CD1c-positive myeloid dendritic cell (primary cell): ENCODE measurements around the gene FAM169A.
"Not testable (repeated sequence)": the region's sequence is repeated elsewhere in the genome, so short reads cannot be mapped to it uniquely, and the experiment has no call there.

Experiments
- DNase-seq: peaks from one replicate; pipeline ENCODE4 v3.0.0-alpha.2; 2016; ENCODE audit errors: extremely low spot score

Gene FAM169A, protein sequence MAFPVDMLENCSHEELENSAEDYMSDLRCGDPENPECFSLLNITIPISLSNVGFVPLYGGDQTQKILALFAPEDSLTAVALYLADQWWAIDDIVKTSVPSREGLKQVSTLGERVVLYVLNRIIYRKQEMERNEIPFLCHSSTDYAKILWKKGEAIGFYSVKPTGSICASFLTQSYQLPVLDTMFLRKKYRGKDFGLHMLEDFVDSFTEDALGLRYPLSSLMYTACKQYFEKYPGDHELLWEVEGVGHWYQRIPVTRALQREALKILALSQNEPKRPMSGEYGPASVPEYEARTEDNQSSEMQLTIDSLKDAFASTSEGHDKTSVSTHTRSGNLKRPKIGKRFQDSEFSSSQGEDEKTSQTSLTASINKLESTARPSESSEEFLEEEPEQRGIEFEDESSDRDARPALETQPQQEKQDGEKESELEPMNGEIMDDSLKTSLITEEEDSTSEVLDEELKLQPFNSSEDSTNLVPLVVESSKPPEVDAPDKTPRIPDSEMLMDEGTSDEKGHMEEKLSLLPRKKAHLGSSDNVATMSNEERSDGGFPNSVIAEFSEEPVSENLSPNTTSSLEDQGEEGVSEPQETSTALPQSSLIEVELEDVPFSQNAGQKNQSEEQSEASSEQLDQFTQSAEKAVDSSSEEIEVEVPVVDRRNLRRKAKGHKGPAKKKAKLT

DNA sequence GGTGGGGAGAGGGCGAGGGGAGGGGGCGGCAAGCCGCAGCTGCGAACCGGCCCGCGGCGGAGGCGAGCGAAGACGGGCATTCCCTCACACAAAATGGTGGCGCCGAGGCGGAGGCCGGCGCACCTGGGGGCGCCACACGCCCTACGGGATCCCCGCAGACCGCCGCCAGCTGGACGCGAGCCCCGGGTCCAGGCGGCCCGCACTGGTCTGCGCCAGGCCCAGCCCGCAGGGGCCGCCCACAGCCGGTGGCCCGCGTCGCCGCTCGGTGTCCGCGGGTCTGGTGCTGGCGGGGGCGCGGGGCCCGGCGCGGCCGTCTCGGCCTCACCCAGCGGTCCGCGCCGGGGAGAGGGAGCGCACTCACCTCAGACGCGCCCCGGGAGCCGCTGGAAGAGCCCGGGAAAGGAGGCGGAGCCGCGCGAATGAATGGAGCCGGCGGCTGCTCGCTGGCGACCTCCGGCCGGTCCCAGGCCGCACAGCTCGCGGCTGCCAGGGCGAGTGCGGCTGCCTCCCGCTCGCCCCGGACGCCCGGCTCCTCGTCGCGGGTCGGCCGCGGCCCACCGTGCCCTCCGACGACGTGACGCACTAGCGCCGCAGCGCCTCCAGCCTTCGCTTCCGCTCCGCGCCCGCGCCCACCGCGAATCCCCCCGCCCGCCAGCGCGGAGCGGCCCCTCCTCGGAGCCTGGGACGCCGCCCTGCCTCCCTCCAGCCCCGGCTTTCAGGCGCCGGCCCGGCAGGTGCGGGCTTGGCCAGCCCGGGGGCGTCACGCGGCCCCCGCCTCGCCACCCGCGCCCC lies at the start of gene FAM169A:
TSS of gene FAM169A (minus strand) at position 584 of the 792 bp plus-strand sequence. CDS start 24,711 bp downstream, outside the sequence.
- DNase-seq: peak; percentile 40

DNA sequence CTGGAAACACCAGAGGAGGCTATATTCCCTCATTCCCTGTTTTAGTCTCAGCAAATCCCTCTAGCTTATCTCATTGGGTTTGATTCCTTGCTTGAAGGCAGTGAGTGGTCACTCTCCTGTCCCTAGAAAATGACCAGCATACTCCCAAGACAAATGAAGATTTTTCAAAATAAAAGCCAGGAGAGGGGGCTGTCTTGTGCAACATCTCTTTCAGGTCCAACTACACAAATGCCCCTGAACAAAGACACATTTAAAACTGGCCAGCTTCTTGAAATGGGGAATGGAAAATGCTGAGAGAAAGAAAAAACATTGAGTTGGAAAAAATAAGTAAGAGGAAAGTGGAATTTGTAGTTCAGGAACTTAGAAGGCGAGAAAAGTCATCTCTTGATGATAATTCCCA lies 49.3 kb upstream of the FAM169A start:
- no peak for DNase-seq

DNA sequence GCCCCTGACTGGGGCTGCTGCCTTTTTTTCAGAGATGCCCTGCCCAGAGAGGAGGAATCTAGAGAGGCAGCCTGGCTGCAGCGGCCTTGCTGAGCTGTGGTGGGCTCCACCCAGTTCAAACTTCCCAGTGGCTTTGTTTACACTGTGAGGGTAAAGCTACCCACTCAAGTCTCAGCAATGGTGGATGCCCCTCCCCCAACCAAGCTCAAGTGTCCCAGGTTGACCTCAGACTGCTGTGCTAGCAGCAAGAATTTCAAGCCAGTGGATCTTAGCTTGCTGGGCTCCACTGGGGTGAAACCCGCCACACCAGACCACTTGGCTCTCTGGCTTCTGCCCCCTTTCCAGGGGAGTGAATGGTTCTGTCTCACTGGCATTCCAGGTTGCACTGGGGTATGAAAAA lies 45.2 kb upstream of the FAM169A start:
- DNase-seq: not testable (repeated sequence)

DNA sequence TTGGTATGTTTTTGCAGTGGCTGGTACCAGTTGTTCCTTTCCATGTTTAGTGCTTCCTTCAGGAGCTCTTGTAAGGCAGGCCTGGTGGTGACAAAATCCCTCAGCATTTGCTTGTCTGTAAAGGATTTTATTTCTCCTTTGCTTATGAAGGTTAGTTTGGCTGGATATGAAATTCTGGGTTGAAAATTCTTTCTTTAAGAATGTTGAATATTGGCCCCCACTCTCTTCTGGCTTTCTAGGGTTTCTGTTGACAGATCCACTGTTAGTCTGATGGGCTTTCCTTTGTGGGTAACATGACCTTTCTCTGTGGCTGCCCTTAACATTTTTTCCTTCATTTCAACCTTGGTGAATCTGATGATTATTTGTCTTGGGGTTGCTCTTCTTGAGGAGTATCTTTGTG lies 43.7 kb upstream of the FAM169A start:
- not testable (repeated sequence) for DNase-seq

DNA sequence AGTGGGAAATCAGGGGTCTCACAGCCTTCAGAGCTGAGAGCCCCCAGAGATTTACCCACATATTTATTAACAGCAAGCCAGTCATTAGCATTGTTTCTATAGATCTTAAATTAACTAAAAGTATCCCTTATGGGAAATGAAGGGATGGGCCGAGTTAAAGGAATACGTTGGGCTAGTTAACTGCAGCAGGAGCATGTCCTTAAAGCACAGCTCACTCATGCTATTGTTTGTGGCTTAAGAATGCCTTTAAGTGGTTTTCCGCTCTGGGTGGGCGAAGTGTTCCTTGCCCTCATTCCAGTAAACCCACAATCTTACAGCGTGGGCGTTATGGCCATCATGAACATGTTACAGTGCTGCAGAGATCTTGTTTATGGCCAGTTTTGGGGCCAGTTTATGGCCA lies 42.0 kb upstream of the FAM169A start:
- DNase-seq: not testable (repeated sequence)

DNA sequence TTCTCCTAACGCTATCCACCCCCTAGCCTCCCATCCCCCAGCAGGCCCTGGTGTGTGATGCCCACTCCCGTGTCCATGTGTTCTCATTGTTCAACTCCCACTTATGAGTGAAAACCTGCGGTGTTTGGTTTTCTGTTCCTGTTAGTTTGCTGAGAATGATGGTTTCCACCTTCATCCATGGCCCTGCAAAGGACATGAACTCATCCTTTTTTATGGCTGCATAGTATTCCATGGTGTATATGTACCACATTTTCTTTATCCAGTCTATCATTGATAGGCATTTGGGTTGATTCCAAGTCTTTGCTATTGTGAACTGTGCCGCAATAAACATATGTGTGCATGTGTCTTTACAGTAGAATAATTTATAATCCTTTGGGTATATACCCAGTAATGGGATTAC lies 38.5 kb upstream of the FAM169A start:
- DNase-seq: not testable (repeated sequence)

DNA sequence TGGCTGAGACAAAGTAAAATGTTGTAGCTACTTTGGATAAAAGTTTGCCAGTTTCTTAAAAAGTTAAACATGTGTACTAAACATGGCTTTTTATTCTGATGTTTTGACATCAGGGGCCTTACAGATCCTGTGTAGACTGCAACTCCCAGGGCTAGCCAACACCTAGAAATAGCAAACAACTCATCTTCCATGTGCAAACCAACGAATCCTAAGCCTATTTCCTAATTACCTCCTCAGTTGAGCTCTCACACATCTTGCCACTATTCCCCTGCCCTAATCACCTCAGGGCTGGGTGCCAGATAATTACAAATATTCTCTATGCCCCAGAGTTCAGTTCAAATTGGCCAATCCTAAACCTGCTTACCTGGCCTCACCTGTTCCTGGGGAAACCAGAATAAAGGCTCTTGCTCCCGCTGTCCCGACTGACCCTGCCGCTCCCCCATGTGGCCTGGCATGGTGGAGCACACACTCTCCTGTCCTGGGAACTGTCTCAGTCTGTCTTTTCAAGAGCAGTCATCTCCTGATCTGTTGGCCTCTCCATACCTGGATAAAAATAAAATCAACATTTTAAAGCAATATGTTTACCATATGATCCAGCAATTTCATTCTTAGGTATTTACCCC lies 37.1 kb upstream of the FAM169A start:
- no peak for DNase-seq

DNA sequence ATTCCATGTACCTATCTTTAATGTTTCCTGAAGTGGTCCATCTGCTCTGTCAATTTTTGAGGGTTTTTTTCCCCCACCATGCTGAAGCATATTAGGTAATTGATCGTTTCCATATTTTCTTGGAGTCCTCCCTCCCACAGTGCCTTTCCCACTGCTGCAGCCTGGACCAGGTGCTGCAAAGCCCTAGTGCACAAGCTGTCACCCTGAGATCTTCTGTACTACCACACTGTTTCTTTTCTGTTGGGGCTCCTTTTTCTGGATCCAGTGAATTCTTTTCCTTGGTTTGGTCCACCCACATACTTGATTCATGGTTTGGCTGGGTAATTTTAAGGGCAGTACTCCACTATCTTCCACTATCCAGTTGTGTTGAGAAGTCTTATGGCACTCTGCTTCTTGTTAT lies 30.9 kb upstream of the FAM169A start:
- no peak for DNase-seq

DNA sequence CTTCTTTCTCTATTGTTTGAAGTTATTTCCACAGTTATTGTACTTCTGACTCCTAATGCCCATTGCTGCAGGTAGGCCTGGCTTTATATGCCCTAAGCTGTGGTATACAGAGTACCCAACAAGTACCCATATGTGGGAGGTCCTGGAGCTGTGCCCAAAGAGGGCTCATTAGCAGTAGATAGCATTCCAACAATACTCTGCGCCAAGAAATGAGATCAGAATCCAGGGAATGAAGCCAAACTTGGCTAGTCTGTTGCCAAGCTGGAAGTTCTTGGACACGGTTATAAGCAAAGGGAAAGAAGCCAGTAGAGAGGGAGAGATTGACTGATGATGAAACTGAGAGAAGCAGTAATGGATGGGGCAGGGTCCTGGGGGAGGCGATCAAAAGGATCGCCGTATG lies 29.7 kb upstream of the FAM169A start:
- no peak for DNase-seq

DNA sequence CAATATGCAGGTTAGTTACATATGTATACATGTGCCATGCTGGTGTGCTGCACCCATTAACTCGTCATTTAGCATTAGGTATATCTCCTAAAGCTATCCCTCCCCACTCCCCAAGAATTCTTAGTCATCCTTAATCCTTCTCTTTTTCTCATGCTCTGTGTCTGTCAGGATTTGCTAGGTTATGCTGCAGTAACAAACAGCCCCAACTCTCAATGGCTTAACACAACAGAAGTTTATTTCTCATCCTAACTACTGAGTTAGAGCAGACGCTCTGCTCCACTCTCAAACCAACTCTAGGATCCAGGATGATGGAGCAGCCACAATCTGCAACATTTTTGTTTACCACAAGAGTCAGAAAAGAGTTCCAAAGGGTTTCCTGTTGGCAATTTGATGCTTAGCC lies 28.2 kb upstream of the FAM169A start:
- no peak for DNase-seq

DNA sequence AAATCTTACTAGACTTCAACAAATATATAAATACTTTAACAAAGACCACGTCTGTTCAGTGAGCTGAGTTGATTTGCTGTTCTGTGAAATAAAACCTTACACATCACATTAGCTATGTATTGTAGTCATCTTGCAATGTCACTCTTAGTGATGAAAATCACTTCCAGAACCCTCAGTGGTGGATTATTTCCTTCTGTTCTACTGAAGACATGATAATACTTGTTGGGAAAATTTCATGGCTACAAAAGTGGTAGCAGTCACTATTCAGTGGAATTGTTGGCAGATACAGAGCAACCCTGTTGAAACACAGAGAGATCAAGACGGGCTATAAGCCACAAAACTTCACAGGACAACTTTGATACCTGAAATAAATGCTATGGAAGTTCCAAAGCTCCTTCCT lies 26.7 kb upstream of the FAM169A start:
- no peak for DNase-seq

DNA sequence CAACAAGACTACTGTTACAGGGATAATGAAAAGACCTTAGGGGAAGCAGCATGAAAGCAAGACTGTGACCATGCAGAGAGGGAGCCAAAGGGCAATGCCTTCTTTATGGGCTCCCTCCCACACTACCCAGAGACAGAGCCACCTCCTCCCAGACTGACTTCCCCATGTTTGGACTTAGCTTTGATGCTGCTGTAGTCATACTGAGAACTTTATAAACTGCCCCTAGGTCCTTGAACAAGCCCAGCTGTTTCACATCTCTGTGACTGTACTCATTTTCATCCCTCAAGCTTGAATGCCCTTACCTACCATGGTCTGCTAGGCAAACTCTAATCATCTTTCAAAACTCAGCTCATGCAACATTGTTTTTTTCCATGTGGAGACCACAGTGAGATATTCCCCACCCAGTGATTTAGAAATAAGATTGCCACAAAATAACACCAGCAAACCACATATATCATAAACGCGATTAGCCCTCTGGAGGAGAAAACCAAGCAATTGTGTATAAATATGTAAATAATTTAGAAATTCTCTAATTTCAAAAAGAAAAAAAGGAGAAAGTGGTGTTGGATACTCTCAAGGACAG lies 23.4 kb upstream of the FAM169A start:
- peak; percentile 6 for DNase-seq

DNA sequence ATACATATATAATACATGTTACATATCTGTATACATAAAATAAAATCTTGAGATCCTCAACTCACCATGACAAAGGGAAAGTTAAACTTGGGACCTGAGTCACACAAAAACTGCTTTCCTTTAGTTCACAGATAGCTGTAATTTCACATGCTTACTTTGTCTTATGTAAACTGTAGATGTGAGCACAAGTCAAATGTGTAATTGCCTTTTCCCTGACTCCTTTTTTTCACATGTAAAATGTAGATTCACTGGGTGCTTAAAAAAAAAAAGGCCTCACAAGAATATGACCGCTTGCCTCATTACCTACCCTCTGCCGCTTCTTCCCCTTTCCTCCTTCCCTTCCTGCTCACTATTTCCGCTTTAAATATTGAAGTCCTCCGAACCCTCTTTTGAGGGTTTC lies 21.9 kb upstream of the FAM169A start:
- no peak for DNase-seq

DNA sequence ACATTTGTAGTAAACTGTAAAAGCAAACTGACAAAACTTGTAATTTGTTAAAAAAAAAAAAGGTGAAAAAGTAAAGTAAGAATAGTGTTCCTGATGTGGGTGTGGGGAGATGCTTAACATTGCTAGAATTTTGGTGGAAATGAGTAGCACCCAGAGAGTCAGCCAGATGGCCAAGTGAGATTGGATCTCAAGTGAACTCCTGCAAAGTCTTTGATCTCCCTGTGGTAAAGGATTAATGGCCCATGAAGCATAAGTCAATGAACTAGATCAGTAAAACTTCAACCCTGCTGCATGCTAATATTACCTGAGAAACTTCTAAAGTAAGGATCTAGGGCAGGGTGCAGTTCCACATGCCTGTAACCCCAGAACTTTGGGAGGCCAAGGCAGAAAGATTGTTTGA lies 19.0 kb upstream of the FAM169A start:
- no peak for DNase-seq

DNA sequence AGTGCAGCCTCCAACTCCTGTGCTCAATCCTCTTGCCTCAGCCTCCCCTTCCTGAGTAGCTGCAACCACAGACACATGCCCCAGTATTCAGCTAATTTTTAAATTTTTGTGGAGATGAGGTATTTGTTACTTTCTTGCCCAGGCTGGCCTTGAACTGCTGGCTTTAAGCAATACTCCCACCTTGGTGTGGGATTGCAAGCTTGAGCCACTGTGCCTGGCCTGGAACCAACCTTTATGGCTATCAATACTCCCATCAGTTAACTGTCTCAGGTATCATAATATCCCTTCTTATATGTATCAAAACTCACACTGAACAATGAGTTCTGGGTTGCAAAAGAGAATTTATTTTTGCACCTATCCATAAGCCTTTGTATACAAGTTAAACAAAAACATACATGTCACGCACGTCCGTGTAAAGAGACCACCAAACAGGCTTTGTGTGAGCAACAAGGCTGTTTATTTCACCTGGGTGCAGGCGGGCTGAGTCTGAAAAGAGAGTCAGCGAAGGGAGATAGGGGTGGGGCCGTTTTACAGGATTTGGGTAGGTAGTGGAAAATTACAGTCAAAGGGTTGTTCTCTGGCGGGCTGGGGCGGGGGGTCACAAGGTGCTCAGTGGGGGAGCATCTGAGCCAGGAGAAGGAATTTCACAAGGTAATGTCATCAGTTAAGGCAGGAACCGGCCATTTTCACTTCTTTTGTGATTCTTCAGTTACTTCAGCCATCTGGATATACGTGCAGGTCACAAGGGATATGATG lies 16.4 kb upstream of the FAM169A start:
- not testable (repeated sequence) for DNase-seq

DNA sequence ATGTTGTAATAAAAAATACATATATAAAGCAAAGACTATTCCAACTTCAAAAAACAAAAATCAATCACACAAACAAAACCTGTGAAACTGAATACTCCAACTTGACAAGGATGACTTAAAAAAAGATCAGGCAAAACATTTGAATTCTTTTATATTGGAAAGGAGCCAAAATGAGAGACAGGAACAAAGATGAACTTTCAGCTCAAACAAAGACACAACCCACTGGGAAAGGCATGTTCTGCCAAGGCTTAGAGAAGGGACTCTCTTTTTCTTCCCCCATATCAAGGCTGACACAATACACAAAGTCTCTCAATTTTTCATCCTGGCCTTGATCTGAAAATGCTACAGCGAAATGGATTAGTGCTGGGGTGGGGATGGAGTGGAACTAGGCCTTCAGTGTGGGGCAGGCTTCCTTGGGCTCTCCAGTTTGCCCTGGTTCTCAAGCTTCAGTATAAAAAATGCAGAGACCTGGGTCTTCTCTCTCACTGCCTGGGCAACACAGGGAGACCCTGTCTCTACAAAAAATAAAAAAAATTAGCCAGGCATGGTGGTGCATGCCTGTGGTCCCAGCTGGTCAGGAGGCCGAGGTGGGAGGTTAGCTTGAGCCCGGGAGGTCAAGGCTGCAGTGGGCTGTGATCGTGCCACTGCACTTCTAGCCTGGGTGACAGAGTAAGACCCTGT lies 11.6 kb upstream of the FAM169A start:
- DNase-seq: no peak

DNA sequence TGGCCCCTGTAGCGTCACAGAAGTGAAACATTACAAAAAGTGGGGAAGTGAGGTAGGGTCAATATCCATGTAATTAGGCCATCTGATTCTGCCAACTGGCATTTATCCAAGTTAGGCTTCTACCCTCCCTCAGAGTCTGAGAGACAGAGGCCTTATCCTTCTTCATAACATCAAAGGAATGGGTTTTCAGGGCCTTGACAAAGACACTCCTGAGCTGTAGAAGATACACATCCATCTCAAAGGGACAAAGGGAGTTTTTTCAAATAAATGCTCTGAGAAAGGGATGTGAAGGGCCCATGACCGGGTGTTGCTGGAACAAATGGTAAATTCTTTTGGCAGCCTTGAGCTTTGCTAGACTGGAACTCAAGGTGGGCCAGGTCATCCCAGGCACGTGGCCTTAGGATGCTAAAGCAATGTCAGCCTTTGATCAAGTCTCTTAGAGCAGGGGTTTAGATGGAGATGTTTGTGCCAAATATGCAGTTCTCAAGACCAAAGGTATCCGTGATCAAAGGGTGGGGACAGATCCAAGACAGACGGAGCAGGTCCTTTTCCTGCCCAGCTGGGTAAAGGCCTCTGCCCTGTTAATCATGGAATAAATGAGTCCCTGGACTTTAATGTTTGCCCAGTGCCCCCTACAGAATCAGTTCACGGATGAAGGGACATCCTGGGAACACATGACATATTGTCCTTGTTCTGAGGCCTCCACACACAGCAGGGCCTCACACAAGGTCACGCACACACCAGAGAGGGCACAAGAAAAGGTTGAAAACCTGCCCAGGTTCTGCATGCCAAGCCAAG lies 10.0 kb upstream of the FAM169A start:
- DNase-seq: no peak

DNA sequence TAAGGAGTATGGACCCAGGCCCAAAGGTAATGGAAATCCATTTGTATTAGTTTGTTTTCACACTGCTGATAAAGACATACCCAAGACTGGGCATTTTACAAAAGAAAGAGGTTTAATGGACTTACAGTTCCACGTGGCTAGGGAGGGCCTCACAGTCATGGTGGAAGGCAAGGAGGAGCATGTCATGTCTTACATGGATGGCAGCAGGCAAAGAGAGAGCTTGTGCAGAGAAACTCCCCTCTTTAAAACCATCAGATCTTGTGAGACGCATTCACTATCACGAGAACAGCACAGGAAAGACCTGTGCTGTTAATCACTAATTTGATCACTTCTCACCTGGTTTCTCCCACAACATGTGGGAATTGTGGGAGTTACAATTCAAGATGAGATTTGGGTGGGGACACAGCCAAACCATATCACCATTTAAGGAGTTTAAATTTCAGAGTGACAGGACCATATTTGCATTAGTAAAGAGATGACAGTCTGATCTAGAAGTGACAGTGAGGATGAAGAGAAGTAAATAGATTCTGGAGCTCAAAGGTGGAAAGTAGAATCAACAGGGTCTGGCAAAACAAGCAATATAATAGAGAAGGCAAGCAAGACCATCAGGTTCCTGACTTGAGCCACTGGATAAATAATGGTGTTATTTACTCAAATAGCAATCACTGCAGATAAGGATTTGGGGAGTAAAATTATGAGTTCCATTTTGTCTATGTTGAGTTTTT lies 7.5 kb upstream of the FAM169A start:
- no peak for DNase-seq
